Measurements from ENCODE around the gene CXCL8.
"Not testable (repeated sequence)": the region's sequence is repeated elsewhere in the genome, so short reads cannot be mapped to it uniquely, and the experiment has no call there.

CXCL8 gene

GRCh38 chr4:73744203-73744602 is 3.8 kb downstream of the CXCL8 start:
- H3K4me1 Mint-ChIP-seq, result peaks cover 6% of the 10 kb centered on the region
- no peak overlapping the region for H3K27ac Mint-ChIP-seq
- no peak overlapping the region for H3K4me3 Mint-ChIP-seq
- DNase-seq, result no peak
- H3K27me3 Mint-ChIP-seq, result no peaks in the 10 kb centered on the region
- no peaks in the 10 kb centered on the region for H3K36me3 Mint-ChIP-seq (ENCODE audit: low read depth)
- no peak for ATAC-seq
- H3K9me3 Mint-ChIP-seq, result peaks cover 10% of the 10 kb centered on the region

DNA sequence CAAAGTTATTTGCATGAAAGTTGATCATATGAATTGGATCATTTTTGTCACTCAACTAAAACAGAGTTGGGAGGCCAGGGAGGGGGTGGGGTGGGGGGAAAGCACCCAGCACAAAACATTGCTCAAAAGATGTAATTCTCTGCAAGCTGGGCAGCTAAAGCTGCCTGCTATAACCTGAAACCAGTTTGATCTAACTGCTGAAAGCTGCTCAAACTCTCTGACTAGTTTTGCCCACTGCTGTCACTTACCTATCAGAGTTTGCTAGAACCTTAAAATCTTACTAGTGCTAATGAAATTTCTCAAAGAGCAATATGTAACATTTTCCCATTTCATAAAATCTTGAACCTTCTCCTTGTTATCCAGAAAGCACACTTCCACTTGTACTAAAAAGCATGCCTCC is 10.4 kb downstream of the CXCL8 start:
- DNase-seq, result no peak
- Mint-ChIP-seq H3K9me3 (no peaks in the 10 kb centered on the region), H3K4me3 (no peak overlapping the region), H3K4me1 (no peaks in the 10 kb centered on the region), H3K27ac (no peak overlapping the region), H3K36me3 (ENCODE audit: low read depth) (no peaks in the 10 kb centered on the region), H3K27me3 (no peaks in the 10 kb centered on the region)
- no peak for ATAC-seq

GRCh38 chr4:73751166-73751565 is 10.8 kb downstream of the CXCL8 start:
- no peaks in the 10 kb centered on the region for H3K9me3 Mint-ChIP-seq
- no peaks in the 10 kb centered on the region for H3K36me3 Mint-ChIP-seq (ENCODE audit: low read depth)
- H3K4me3 Mint-ChIP-seq, result no peak overlapping the region
- no peak for ATAC-seq
- no peaks in the 10 kb centered on the region for H3K4me1 Mint-ChIP-seq
- no peak overlapping the region for H3K27ac Mint-ChIP-seq
- H3K27me3 Mint-ChIP-seq, result no peaks in the 10 kb centered on the region
- no peak for DNase-seq

DNA sequence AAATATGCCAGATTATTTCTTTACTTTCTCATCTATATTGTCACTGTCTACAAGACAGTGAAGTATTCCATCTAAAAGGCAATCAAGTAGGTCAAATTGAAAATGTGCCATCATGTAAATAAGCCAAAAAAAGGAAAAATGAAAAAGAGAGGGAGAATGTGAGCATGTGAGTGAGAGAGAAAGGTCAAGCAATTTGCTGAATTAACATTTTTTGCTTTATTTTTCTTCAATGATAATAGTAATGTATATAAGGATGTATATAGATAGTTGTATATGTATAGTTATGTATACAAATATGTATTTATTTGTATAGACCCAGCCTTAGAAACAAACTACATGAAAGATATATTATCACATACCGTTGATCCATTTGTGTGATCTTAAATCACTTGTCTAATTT is 11.5 kb downstream of the CXCL8 start:
- Mint-ChIP-seq H3K4me1 (no peaks in the 10 kb centered on the region), H3K4me3 (no peak overlapping the region), H3K9me3 (no peaks in the 10 kb centered on the region), H3K27me3 (no peaks in the 10 kb centered on the region), H3K27ac (no peak overlapping the region), H3K36me3 (ENCODE audit: low read depth) (no peaks in the 10 kb centered on the region)
- ATAC-seq, result no peak
- no peak for DNase-seq

DNA sequence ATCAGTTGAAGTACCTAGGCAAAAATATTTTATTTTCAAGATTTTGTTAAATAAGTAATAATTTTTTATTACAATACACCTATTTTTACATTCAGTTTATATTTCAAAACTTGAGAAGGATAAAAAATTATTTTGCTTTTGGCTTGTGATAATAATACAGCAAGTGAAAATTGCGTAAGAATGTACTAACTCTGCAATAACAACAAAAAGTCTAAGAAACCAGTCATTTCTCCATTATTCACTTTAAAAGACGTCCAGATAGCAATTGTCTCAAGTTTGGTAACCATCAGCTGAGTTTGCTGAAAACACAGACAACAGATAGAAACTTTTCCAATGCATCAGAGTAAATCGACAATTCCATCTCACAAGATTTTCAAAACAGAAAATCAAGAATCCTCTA is 12.1 kb downstream of the CXCL8 start:
- ATAC-seq (no peak), DNase-seq (no peak)
- H3K4me3 Mint-ChIP-seq, result no peak overlapping the region
- no peak overlapping the region for H3K27ac Mint-ChIP-seq
- no peaks in the 10 kb centered on the region for H3K4me1 Mint-ChIP-seq
- H3K9me3 Mint-ChIP-seq, result no peaks in the 10 kb centered on the region
- H3K27me3 Mint-ChIP-seq, result no peaks in the 10 kb centered on the region
- no peaks in the 10 kb centered on the region for H3K36me3 Mint-ChIP-seq (ENCODE audit: low read depth)

- Mint-ChIP-seq H3K27me3 (no peaks in the 10 kb centered on the region), H3K4me3 (no peak overlapping the region), H3K27ac (no peak overlapping the region), H3K36me3 (ENCODE audit: low read depth) (no peaks in the 10 kb centered on the region), H3K4me1 (no peaks in the 10 kb centered on the region), H3K9me3 (no peaks in the 10 kb centered on the region)
- DNase-seq (no peak), ATAC-seq (no peak)
Observed at GRCh38 chr4:73753215-73753614, 12.8 kb downstream of the CXCL8 start.

DNA sequence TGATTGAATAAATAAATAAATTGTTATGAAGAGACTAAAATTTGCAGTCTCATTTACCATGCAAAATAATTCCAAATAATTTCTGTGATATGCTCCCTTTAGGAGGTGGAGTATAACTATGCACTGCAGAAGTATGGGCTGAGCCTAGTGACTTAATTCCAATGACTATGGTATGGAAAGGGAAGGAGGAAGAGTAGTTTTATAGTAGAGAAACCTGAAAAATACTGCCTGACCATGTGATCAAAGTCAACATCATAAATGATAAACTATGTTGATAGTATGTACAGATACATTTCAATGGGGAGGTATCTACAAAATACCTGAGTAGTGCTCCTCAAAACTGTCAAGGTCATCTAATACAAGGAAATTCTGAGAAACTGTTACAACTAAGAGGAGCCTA is 14.6 kb downstream of the CXCL8 start:
- ATAC-seq, result no peak
- no peaks in the 10 kb centered on the region for H3K36me3 Mint-ChIP-seq (ENCODE audit: low read depth)
- no peaks in the 10 kb centered on the region for H3K4me1 Mint-ChIP-seq
- H3K27me3 Mint-ChIP-seq, result no peaks in the 10 kb centered on the region
- DNase-seq, result no peak
- no peak overlapping the region for H3K4me3 Mint-ChIP-seq
- no peaks in the 10 kb centered on the region for H3K9me3 Mint-ChIP-seq
- no peak overlapping the region for H3K27ac Mint-ChIP-seq

DNA sequence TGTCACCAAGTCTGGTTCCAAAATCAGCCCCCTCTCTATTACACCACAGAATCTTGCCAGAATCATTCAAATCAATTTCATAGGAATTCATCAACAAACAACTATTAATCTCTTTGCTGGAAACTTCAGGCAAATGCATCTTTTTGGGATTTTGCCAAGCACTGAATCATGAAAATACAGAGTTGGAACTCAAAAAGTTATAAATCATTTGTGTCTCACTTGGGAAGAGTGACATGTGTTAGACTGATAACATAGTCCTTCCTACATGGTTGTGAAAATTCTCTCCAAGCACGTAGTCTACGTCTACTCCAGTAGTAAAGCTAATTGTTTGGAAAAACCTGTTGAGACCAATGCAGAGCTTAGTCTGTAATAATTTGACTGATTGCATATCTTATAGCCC is 19.0 kb downstream of the CXCL8 start:
- DNase-seq, result no peak
- Mint-ChIP-seq H3K9me3 (no peaks in the 10 kb centered on the region), H3K4me3 (no peak overlapping the region), H3K36me3 (ENCODE audit: low read depth) (no peaks in the 10 kb centered on the region), H3K27ac (no peak overlapping the region), H3K27me3 (no peaks in the 10 kb centered on the region), H3K4me1 (no peaks in the 10 kb centered on the region)
- no peak for ATAC-seq

GRCh38 chr4:73761856-73762255 is 21.5 kb downstream of the CXCL8 start:
- H3K4me1 Mint-ChIP-seq, result no peaks in the 10 kb centered on the region
- ATAC-seq (no peak), DNase-seq (no peak)
- no peaks in the 10 kb centered on the region for H3K36me3 Mint-ChIP-seq (ENCODE audit: low read depth)
- H3K4me3 Mint-ChIP-seq, result no peak overlapping the region
- H3K9me3 Mint-ChIP-seq, result no peaks in the 10 kb centered on the region
- H3K27me3 Mint-ChIP-seq, result no peaks in the 10 kb centered on the region
- H3K27ac Mint-ChIP-seq, result no peak overlapping the region

GRCh38 chr4:73762409-73762808 is 22.0 kb downstream of the CXCL8 start:
- no peaks in the 10 kb centered on the region for H3K27me3 Mint-ChIP-seq
- ATAC-seq (no peak), DNase-seq (no peak)
- no peaks in the 10 kb centered on the region for H3K9me3 Mint-ChIP-seq
- no peaks in the 10 kb centered on the region for H3K4me1 Mint-ChIP-seq
- H3K4me3 Mint-ChIP-seq, result no peak overlapping the region
- H3K36me3 Mint-ChIP-seq (ENCODE audit: low read depth), result no peaks in the 10 kb centered on the region
- H3K27ac Mint-ChIP-seq, result no peak overlapping the region

- Mint-ChIP-seq H3K27me3 (no peaks in the 10 kb centered on the region), H3K27ac (no peak overlapping the region), H3K4me3 (no peak overlapping the region), H3K4me1 (no peaks in the 10 kb centered on the region), H3K36me3 (ENCODE audit: low read depth) (no peaks in the 10 kb centered on the region), H3K9me3 (no peaks in the 10 kb centered on the region)
- DNase-seq, result no peak
- ATAC-seq, result no peak
Observed at GRCh38 chr4:73763877-73764276, 23.5 kb downstream of the CXCL8 start.

- DNase-seq, result no peak
- Mint-ChIP-seq H3K27me3 (no peaks in the 10 kb centered on the region), H3K4me3 (no peak overlapping the region), H3K9me3 (no peaks in the 10 kb centered on the region), H3K36me3 (ENCODE audit: low read depth) (no peaks in the 10 kb centered on the region), H3K27ac (no peak overlapping the region), H3K4me1 (no peaks in the 10 kb centered on the region)
- ATAC-seq, result no peak
Observed at GRCh38 chr4:73764513-73764912, 24.1 kb downstream of the CXCL8 start.

DNA sequence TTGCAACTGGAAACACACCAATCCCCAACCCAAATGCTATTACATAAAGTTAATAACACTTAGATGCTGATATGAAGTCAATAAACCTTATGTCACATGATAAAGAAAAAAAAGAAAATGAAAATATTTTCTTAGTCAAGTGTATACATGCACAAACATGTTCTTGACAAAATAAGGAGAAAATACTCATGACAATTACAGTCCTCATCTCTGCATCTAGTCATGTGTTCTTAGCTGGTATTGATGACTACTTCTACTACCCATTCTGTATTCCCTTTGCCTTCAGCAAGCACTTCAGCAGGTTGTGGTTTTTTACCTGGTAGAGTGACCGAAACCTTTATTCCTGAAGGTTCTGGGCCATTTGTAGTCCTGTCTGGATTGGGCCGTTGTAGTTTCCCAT is 24.9 kb downstream of the CXCL8 start:
- Mint-ChIP-seq H3K4me3 (no peak overlapping the region), H3K4me1 (no peaks in the 10 kb centered on the region), H3K36me3 (ENCODE audit: low read depth) (no peaks in the 10 kb centered on the region), H3K27me3 (no peaks in the 10 kb centered on the region), H3K27ac (no peak overlapping the region), H3K9me3 (no peaks in the 10 kb centered on the region)
- DNase-seq, result no peak
- ATAC-seq, result no peak

- no peak for ATAC-seq
- H3K9me3 Mint-ChIP-seq, result no peaks in the 10 kb centered on the region
- no peaks in the 10 kb centered on the region for H3K4me1 Mint-ChIP-seq
Observed at GRCh38 chr4:73770917-73771316, 30.5 kb downstream of the CXCL8 start.

DNA sequence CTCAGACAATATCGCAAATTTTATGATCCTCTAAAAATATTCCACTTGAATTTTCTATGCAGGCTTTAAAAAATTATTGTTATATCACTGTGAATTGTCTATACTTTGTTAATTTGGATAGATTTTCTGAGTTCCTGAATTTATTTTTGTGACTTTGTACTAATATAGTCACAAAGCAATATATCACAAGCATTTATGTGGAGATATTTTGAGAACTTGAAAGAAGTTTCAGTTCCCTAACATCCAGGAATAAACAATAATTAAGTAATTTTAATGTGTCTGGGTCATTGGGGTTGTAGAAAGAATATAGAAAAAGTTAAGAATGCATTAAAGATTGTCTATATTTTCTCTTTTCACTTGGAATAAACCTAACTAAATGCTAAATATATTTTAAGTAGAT is 32.0 kb downstream of the CXCL8 start:
- no peak for ATAC-seq

More at GRCh38 chr4:73770917-73771316, 30.5 kb downstream of the CXCL8 start:
- H3K36me3 Mint-ChIP-seq (ENCODE audit: low read depth), result no peaks in the 10 kb centered on the region
- H3K27ac Mint-ChIP-seq, result no peak overlapping the region
- H3K4me3 Mint-ChIP-seq, result no peak overlapping the region
- DNase-seq, result no peak
- no peaks in the 10 kb centered on the region for H3K27me3 Mint-ChIP-seq

DNA sequence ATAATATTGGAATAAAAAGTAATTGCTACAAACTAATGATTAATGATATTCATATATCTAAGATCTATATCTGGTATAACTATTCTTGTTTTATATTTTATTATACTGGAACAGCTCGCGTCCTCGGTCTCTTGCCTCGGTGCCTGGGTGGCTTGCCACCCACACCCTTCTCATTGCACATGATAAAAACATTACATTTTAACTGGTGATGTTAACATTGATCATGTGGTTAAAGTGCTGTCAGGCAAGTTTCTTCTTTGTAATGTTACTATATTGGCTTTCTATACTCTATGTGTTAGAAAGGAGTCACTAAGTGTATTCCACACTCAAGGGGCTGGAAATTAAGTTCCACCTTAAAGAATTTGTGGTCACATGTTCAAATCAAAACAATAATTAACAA is 34.0 kb downstream of the CXCL8 start:
- not testable (repeated sequence) for H3K4me1 Mint-ChIP-seq; H3K27ac Mint-ChIP-seq; H3K4me3 Mint-ChIP-seq; H3K27me3 Mint-ChIP-seq; DNase-seq; ATAC-seq; H3K9me3 Mint-ChIP-seq; H3K36me3 Mint-ChIP-seq (ENCODE audit: low read depth)

More for the DNA sequence above, 32.0 kb downstream of the CXCL8 start:
- H3K36me3 Mint-ChIP-seq (ENCODE audit: low read depth), result no peaks in the 10 kb centered on the region
- no peak for DNase-seq
- no peak overlapping the region for H3K27ac Mint-ChIP-seq
- H3K4me3 Mint-ChIP-seq, result no peak overlapping the region
- no peaks in the 10 kb centered on the region for H3K9me3 Mint-ChIP-seq
- no peaks in the 10 kb centered on the region for H3K4me1 Mint-ChIP-seq
- H3K27me3 Mint-ChIP-seq, result no peaks in the 10 kb centered on the region

Measured in activated naive CD8-positive, alpha-beta T cell treated with anti-CD3 and anti-CD28 coated beads, Interleukin-2, amount 50 U/mL, for 24 hours (primary cell).